Measurements from ENCODE around the gene NFYC.
A peak's percentile ranks its signal among the peaks of the same experiment; 100 is the strongest.

The NFYC gene

DNA sequence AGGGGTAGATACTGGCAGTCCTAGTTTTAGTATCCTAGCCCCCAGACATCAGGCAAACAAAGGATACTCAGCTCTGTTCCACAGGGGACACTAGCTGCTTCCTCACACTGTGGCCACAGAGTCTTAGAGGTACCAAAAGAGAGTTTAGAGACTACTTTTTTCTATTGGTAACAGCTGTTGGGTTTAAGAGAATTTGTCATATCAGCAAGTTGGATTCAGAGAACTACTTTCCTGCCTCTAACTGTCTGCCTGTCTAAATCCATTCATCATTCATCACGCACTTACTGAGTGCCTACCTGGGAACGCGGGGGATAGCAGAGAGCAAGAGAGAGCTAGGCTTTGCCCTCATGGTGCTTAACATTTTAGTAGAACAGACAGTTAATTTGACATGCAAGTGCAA, 65.0 kb downstream of the NFYC start:
- DNase-seq (ENCODE audit: low read depth in 4 of 4, low spot score in 1 of 4): no peak

GRCh38 chr1:40757084-40757483, 65.6 kb downstream of the NFYC start:
- DNase-seq (ENCODE audit: low read depth in 4 of 4, low spot score in 1 of 4): no peak

GRCh38 chr1:40758004-40758403, 66.5 kb downstream of the NFYC start:
- no peak for DNase-seq (ENCODE audit: low read depth in 4 of 4, low spot score in 1 of 4)

- DNase-seq (ENCODE audit: low read depth in 4 of 4, low spot score in 1 of 4): no peak
Observed at GRCh38 chr1:40758578-40759343, 67.3 kb downstream of the NFYC start.

DNA sequence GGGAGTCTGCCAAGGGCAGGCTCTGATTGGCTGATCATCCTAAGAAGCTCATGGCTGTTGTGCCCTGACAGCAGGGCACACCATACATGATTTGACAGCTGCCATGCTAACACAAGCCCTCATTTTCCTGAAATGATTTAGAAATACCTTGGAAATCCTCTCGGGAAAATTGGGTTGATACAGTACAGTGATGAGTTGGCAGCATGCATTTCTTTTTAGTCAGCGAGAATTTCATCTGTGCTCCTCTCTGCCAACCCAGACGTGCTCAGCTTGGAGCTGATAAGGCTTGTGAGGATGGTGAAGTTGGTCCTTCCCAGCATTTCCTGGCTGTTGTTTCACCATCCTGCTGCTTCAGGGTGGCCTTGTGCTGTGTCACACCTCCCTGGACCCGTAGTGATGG, 69.5 kb downstream of the NFYC start:
- DNase-seq (ENCODE audit: low read depth in 4 of 4, low spot score in 1 of 4): no peak

- DNase-seq (ENCODE audit: low read depth in 4 of 4, low spot score in 1 of 4): no peak
Observed at GRCh38 chr1:40762144-40762923, 70.8 kb downstream of the NFYC start.

GRCh38 chr1:40763742-40764532, 72.4 kb downstream of the NFYC start:
- DNase-seq (ENCODE audit: low read depth in 4 of 4, low spot score in 1 of 4): no peak

- DNase-seq (ENCODE audit: low read depth in 4 of 4, low spot score in 1 of 4): no peak
Observed at GRCh38 chr1:40764981-40765380, 73.5 kb downstream of the NFYC start.

DNA sequence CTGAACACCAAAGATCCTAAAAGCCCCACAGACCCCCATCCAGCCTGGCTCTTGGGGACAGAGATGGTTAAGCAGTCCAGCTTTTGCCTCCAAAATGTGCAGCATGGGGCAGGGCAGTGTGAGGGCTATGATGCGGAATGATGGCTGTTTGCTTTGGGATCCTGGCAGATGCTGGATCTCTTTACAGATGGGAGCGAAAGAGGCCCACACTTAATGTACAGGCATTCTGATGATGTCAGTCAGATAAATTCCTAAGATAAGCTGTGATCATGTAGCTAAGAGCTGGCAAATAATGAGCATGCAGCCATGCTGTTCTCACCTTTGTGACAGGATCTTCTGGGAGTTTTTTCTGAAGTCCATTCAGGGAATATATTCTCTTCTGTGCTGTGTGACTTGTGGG, 74.5 kb downstream of the NFYC start:
- no peak for DNase-seq (ENCODE audit: low read depth in 4 of 4, low spot score in 1 of 4)

DNA sequence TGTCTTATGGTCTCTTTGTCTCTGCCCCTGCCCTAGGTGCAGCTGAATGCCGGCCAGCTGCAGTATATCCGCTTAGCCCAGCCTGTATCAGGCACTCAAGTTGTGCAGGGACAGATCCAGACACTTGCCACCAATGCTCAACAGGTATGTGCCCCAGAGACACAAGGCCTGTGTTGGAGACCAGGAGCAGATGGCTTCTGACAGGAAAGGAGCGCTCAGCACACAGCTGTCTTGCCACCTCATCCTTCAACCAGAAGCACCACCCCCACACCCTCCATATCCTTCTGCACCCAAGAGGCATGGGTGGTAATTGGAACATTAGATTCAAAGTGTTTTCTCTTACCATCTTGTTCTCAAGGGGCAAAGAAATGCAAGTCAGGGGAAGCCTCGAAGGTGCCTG, 75.1 kb downstream of the NFYC start:
- DNase-seq (ENCODE audit: low read depth in 4 of 4, low spot score in 1 of 4): no peak

DNA sequence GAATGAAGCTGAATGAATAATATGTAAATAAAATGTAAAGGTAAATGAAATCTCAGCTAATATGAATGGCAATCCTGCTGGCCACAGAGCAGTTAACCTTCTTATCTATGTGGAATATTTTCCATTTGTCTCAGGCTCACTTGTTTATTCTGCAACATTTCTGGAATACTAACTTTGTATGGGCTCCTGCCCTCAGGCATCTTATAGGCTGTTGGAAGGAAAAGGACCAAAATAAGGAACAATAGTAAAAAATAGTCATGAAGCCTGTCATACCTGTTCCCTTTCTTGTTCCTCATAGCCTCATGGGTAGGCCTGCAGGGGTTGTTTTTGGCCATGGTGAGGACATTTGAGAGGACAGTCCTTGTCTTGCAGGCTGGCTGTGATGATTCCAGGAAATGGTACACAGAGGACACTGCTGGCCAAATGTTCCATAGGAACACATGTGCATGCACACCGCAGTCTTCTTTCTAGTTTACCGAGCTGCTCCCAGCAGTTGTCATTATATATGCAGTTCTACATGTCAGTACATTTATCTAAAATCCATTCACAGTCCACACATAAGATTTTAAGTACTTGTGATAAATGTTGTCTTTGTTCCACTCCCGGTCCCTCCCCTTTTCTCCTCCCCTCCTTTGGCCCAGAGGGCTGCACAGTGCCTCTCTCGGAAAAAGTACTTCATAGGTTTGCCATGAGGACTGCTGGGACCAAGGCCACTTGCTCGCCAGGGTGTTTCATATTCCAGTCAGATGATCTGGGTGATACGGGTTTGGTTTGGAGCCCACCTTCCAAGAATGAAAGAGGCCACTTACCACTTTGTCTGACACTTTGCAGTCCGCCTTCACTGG, 76.9 kb downstream of the NFYC start:
- no peak for DNase-seq (ENCODE audit: low read depth in 4 of 4, low spot score in 1 of 4)

- no peak for DNase-seq (ENCODE audit: low read depth in 4 of 4, low spot score in 1 of 4)
Observed at GRCh38 chr1:40769815-40770214, 78.3 kb downstream of the NFYC start.

DNA sequence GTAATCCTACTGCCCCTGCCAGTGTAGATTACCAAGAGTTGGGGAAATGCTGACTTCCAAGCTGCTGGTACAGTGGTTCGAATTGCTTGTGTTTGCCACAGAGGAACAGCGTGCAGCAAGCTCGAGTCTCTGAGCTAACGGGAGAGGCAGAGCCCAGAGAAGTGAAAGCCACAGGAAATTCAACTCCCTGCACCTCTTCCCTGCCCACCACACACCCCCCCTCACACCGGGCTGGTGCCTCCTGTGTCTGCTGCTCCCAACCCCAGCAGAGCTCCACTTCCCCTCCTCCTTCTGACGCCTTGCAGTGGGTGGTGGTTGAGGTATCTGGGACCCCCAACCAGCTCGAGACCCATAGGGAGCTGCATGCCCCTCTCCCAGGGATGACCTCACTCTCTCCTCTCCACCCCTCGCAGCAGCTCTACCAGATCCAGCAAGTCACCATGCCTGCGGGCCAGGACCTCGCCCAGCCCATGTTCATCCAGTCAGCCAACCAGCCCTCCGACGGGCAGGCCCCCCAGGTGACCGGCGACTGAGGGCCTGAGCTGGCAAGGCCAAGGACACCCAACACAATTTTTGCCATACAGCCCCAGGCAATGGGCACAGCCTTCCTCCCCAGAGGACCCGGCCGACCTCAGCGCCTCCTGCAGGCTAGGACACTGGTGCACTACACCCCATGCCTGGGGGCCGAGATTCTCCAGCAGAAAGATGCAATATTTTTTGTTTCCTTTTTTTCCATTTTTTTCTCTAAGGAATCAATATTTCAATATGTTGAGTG, 79.0 kb downstream of the NFYC start:
- DNase-seq (ENCODE audit: low read depth in 4 of 4, low spot score in 1 of 4): no peak

DNA sequence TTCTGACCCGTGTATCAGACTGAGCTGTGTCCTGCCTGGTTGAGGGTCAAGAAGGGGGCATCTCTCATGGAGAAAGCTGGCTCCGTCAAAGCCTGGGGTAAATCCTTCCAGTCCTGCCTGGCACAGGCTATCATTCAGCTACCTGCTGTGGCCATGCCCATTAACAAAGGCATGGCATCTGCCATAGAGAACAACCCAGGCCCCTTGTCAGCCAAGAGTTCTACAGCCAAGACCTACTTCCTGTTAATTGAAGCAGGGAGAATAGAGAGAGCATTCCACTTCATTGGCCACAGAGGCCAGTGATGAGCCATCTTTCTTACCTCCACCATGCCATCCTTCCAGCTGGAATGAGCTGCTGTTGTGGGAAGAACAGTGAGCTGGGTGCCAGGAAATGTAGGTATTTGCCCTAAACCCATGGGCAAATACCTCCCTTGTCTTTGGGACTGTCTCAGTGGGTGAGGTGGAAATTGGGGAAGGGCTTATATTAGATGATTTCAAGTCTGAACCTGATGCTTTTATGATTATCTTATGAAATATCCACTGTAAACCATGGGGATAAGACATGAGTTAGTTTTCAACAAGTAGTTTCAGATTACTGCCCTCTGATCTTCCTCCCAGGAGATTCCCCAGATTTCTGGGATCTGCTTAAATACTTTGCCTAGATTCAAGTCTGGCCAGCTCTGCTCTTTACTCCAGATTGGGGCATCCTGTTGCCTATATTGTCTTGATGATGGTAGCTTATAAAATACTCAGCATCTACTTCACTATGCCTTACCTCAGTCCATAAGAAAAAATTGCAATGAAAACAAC, 80.8 kb downstream of the NFYC start:
- DNase-seq (ENCODE audit: low read depth in 4 of 4, low spot score in 1 of 4): no peak

DNA sequence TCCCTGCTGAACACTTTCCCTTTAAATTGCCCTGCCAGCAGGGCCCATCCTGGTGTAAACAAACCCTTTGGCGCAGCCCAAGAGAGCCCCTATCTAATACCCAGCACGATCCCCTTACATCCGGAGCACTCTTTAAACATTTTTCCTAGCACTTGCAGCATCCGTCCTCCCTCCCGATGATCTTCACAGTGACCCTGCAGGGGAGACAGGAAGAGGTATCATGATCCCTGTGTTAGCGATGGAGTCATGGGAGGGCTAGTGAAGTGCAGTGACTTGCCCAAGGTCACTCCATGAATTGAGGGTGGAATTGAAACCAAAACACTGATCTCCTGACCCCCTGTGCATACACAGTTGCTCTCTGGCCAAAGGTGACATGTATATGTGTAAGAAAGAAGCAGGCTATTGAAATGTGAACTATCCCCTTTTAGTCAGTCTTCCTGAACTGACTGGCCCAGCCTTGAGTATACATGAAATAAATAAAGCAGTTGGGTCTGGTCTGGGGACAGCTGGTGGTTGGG, 82.3 kb downstream of the NFYC start:
- no peak for DNase-seq (ENCODE audit: low read depth in 4 of 4, low spot score in 1 of 4)

- DNase-seq (ENCODE audit: low read depth in 4 of 4, low spot score in 1 of 4): peak; percentile 28 to 54 (median 42)
Observed at GRCh38 chr1:40774266-40774998, 82.9 kb downstream of the NFYC start.

DNA sequence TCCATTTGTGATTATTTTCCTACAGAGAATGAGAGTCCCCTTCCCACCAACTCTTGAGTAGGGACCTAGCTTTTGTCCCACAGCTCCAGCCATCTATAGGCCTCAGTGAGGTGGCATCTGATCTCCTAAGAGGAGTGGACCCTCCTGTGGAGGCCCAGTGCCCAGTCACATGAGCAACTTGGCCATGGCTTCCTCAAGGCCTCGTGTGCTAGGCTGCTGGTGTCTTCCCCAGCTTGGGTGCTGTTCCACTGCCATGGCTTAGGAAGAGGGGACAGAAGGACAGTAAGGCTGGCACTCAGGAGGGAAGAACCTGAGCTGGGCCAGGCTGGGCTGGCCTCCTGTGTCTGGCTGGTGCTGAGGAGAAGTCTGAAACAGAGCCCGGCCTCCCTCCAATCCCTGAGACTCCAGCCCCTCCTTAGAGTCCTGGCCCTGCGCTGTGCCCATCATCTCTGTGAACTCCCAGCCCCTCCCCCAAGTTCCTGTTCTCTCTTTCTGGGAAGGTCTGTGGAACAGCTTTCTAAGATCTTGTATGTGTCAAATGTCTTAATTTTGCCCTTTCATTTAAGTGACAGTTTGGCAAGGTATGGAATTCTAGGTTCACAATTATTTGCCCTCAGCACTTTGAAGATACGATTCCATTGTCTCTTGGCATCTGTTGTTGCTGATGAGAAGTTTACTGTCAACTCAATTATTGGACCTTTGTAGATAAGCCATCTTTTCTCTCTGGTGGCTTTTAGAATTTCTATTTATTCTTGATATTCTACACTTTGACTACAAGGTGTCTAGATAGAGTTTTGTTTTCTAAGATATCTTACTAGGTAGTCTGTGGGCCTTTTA, 85.0 kb downstream of the NFYC start:
- no peak for DNase-seq (ENCODE audit: low read depth in 4 of 4, low spot score in 1 of 4)

Data from stimulated activated CD4-positive, alpha-beta T cell treated with anti-CD3 and anti-CD28 coated beads, Interleukin-1b, Interleukin-23, amount 100 ng/mL, for 24 hours (primary cell).